Measurements from ENCODE around the gene LRCH1.

Gene LRCH1

DNA sequence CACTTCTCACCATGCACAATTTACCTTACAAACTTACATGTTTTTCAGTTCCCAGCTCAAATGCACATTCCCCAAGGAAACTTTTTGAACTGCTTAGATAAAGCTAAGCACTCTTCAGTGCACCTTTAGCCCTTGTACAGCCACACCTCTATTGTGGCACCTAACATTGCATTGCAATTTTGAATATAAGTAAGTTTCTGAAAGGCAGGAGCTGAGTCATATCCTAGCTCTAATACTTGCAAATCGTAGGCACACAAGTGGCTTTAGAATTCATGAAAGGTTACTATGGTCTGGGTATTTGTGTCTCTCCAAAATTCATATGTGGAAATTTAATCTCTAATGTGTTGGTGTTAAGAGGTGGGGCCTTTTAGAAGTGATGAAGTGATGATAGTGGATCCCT lies 248.9 kb downstream of the LRCH1 start:
- DNase-seq (ENCODE audit: low read depth) = no peak
- TF ChIP-seq, protein P1, sequence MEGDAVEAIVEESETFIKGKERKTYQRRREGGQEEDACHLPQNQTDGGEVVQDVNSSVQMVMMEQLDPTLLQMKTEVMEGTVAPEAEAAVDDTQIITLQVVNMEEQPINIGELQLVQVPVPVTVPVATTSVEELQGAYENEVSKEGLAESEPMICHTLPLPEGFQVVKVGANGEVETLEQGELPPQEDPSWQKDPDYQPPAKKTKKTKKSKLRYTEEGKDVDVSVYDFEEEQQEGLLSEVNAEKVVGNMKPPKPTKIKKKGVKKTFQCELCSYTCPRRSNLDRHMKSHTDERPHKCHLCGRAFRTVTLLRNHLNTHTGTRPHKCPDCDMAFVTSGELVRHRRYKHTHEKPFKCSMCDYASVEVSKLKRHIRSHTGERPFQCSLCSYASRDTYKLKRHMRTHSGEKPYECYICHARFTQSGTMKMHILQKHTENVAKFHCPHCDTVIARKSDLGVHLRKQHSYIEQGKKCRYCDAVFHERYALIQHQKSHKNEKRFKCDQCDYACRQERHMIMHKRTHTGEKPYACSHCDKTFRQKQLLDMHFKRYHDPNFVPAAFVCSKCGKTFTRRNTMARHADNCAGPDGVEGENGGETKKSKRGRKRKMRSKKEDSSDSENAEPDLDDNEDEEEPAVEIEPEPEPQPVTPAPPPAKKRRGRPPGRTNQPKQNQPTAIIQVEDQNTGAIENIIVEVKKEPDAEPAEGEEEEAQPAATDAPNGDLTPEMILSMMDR (IDR thresholded peaks at IDR 0.05; ENCODE audit: low read depth, low read length, missing control alignments) = no peak
- H3K4me3 ChIP-seq (ENCODE audit: low read depth, low read length) = no peak overlapping the region

Data from GM12864 (cell line).